ENCODE data around the gene C4orf46. TPM values are rescaled to one million over a fixed set of nuclear protein-coding genes. Genes with fewer than 3 reads are reported as not detected.
"Not testable (repeated sequence)": the region's sequence is repeated elsewhere in the genome, so short reads cannot be mapped to it uniquely, and the experiment has no call there.

Gene C4orf46
- total RNA-seq (2014; rRNA removed; shearing (Covaris generic)): 14.7 and 15.1 TPM in 2 replicates

DNA sequence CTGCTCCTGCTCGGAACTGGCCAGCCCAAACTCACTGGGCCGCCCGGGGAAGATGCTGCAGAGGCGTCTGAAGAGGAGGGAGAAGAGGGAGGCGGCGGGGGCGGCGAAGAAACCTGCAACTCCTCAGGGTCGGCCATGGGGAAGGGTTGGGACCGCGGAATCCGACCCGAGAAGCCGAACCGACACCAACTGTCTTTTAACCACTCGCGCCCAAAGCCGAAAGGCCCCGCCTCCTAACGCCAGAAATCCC lies at the start of gene C4orf46:
Gene C4orf46, minus strand, starts transcription at position 223 of the 250 bp plus-strand sequence. Its CDS starts 86 bp downstream, at position 137.
- no peak for DNase-seq (ENCODE audit: low spot score)
- in situ Hi-C loops (cut with HindIII; ENCODE audit: low sequenced_read_pairs): no loop called here

DNA sequence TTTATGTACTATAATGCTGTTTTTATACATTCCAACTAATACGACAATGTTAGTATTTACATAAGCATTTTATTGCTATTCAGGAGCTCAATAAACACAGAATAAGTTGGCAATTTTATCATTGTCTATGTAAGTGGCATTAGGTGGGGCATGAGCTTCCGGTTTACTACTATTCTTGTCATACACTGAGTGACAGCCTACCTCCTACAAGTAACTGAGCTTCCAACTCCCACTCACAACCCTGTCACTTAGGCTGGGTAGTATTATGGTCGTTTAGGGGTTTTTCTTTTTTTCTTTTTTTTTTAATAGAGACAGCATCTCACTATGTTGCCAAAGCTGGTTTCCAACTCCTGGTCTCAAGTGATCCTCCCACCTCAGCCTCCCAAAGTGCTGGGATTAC lies 44.1 kb upstream of the C4orf46 start:
- no peak for DNase-seq (ENCODE audit: low spot score)
- in situ Hi-C loops (cut with HindIII; ENCODE audit: low sequenced_read_pairs): no loop called here

DNA sequence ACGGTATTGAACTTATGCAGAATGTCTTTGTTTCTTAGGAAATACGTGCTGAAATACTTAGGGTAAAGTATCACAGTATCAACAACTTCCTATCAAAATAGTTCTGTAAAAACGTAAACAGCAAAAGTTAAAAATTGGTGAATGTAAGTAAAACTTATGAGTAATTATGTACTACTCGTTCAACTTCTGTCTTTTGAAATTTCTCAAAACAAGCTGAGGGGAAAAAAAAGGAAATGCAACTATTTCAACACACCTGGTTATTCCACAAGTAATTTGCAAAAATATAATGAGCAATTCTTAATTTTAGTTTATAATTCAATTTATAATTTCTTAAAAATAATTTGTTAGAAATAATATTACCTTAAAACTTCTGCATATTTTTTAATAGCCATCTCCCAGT lies 43.2 kb upstream of the C4orf46 start:
- in situ Hi-C loops (cut with HindIII; ENCODE audit: low sequenced_read_pairs): no loop called here
- no peak for DNase-seq (ENCODE audit: low spot score)

DNA sequence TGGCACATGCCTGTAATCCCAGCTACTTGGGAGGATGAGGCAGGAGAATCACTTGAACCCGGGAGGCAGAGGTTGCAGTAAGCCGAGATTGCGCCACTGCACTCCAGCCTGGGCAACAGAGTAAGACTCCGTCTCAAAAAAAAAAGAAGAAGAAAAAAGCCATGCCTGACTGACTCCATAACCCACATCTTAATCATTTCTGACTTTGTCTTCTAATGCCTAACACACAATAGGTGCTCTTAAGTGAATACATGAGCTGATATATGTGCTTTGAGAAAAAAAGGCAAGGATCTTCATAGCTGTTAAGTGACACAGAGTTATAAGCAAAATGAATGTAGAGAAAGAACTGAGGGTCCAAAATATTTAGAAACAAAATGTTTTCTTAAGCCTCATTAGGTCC lies 40.9 kb upstream of the C4orf46 start:
- DNase-seq (ENCODE audit: low spot score); in situ Hi-C loops (cut with HindIII; ENCODE audit: low sequenced_read_pairs): not testable (repeated sequence)

DNA sequence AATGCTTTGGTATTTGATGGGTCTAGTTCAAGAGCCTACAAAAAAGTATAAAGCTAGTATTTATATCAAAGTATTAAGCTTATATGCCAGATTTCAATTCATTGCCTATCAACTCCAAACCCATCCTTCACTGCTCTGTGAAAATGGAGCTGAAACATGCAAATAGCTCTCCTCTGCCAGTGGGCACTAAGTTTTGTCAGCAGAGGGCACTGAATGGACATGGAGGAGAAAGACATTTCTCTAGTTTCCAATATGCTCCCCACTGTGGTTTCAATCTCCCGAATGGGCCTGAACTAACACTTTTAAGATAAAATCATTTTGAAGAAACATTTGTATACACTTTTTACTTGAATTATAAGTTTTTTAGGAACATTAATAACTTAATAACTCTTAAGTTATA lies 39.1 kb upstream of the C4orf46 start:
- in situ Hi-C loops (cut with HindIII; ENCODE audit: low sequenced_read_pairs): no loop called here
- peak; percentile 31 for DNase-seq (ENCODE audit: low spot score)

DNA sequence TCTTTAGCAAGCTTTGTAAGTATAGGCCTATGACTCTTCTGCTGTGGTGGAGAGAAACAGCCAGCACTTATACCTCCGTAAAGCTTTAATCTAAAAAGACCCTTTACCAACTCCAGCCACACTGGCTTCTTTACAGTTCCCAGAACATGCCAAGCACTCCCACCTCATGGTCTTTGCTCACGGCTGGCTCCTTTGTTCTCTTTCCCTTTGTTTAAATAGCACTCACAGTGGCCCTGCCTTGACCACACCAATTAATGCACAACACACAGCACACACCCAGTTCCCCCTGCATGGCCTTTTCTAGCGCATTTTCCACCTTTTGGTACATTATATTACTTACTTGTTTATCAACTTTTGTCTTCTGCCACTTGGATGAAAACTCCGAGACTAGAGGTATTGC lies 32.6 kb upstream of the C4orf46 start:
- no peak for DNase-seq (ENCODE audit: low spot score)
- in situ Hi-C loops (cut with HindIII; ENCODE audit: low sequenced_read_pairs): no loop called here

DNA sequence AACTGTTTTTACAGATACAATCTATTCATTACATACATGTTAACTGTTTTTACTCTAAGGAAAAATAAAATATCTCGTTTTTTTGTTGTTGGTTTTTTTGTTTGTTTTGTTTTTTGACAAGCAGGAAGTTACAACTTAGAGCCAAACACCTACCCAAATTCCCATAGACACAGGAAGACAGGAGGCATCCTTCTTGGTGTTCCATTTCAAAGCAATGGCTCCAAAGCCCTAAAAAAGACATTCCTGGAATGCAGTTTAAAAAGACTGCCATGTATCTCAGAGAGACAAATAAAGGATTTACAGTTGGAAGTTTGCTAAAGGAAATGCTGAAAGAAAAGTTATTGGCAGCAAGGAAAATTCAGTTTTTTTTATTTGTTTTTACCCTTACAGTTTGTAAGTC lies 17.1 kb upstream of the C4orf46 start:
- in situ Hi-C loops (cut with HindIII; ENCODE audit: low sequenced_read_pairs): no loop called here
- DNase-seq (ENCODE audit: low spot score): no peak

DNA sequence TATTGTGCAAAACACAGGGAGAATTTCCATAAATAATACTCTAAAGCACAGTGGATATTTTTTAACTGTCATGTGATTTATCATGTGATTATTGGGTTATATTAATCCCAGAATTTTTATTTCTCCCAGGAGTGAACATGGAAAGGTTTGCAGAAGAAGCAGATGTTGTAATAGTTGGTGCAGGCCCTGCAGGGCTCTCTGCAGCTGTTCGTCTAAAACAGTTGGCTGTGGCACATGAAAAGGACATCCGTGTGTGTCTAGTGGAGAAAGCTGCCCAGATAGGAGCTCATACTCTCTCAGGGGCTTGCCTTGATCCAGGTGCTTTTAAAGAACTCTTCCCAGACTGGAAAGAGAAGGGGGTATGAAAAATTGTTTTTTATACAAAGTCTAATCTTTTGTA lies 10.4 kb upstream of the C4orf46 start:
- no peak for DNase-seq (ENCODE audit: low spot score)
- in situ Hi-C loops (cut with HindIII; ENCODE audit: low sequenced_read_pairs): no loop called here

DNA sequence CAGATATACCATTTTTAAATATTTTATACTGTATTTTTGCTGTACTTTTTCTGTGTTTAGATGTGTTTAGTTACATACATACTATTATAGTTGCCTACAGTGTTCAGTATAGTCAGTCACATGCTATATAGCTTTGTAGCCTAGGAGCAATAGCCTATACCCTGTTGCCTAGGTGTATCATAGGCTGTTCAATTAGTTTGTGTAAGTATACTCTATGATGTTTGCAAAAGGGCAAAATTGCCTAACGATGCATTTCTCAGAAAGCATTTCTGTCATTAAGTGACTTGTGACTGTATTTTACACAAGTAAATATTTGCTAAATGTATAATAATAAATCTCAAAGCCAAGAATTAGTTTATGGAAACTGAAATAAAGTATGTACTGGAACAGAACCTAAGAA lies 9.9 kb upstream of the C4orf46 start:
- in situ Hi-C loops (cut with HindIII; ENCODE audit: low sequenced_read_pairs): no loop called here
- DNase-seq (ENCODE audit: low spot score): no peak

DNA sequence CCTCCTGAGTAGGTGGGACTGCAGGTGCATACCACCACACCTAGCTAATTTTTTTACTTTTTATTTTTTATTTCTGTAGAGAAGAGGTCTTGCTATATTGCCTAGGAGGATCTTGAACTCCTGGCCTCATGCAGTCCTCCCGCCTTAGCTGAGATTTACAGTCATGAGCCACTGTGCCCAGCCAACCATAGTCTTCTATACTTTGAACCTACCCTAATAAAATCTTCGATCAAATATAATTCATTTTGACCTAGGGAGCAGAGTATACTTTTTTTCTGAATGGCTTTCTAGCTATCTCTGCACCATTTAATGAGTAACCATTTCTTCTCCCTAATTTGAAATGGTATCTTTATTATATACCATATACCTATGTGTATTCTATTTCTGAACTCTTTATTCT lies 7.1 kb upstream of the C4orf46 start:
- in situ Hi-C loops (cut with HindIII; ENCODE audit: low sequenced_read_pairs): no loop called here

DNA sequence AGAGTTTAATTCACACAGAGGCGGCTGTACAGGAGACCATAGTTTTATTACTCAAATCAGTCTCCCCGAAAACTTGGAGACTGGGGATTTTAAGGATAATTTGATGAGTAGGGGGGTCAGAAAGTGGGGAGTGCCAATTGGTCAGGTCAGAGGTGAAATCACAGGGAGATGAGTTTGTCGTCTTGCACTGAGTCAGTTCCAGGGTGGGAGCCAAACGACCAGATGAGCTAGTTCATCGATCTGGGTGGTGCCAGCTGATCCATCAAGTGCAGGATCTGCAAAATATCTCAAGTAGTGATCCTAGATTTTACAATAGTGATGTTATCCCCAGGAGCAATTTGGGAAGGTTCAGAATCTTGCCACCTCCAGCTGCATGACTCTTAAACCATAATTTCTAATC lies 4.4 kb upstream of the C4orf46 start:
- DNase-seq (ENCODE audit: low spot score): no peak
- in situ Hi-C loops (cut with HindIII; ENCODE audit: low sequenced_read_pairs): no loop called here

More for the DNA sequence above, 7.1 kb upstream of the C4orf46 start:
- no peak for DNase-seq (ENCODE audit: low spot score)

DNA sequence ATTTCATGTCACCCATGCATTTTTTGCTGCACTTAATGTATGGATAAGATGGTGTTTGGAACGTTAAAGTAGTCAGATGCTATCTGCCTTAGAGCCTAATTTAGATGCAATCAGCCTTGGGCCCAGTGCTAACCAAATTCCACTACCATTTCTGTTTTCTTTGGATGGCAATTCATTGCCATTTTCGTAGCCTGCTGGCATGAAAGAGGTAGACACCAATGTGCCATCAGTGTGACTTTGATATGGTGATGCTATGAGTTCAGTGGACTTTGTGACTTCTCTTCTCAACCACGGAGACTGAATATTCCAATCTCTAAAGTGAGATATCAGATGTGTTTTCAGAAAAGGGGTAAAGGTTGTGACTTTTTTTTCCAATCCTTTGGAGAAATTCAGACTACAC lies 1.9 kb upstream of the C4orf46 start:
- in situ Hi-C loops (cut with HindIII; ENCODE audit: low sequenced_read_pairs): no loop called here
- no peak for DNase-seq (ENCODE audit: low spot score)

DNA sequence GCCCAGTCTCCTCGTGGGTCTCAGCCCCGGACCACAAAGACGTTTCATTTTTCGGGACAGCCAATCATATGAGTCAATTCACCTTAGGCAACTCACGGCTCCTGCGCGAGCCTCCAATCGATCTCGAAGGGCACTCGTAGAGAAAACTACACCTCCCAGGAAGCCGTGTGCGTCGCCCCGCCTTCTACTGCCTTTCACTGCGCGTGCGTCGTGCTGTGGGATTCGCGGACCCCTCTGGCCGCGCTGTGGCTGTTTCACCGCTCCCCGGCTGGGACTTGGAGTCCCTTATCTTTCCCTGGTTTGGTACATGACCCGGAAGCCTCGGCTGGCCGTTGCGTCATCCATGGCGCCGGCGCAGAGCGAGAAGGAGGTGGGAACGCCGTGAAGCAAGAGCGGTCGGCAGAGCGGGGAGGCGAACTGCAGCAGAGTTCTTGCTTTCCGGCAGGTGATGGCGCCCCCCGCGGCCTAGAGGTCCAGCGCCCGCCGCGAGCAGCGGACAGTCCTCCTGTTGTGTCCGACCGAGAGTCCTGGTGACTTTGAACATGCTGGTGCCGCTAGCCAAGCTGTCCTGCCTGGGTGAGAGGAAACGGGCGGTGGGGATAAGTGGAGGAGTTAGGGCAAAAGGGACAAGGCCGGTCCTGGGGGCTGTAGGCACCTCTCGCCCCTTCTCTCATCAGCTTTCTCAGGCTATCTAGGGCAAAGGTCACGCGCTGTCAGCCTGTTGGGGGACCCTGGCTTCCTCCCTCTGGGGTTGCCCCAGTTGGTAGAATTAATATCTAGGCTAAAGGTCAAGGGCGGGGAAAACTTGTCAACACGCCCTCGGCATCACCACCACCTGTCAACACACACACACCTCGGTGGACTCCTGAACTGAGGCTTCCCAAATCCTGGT lies 474 bp upstream of the C4orf46 start, which contains the start of gene ETFDH:
Gene ETFDH, plus strand, starts transcription at position 382 of the 892 bp plus-strand sequence. Its CDS starts 161 bp downstream, at position 543.
- in situ Hi-C loops (cut with HindIII; ENCODE audit: low sequenced_read_pairs): no loop called here
- DNase-seq (ENCODE audit: low spot score): peak; percentile 100

DNA sequence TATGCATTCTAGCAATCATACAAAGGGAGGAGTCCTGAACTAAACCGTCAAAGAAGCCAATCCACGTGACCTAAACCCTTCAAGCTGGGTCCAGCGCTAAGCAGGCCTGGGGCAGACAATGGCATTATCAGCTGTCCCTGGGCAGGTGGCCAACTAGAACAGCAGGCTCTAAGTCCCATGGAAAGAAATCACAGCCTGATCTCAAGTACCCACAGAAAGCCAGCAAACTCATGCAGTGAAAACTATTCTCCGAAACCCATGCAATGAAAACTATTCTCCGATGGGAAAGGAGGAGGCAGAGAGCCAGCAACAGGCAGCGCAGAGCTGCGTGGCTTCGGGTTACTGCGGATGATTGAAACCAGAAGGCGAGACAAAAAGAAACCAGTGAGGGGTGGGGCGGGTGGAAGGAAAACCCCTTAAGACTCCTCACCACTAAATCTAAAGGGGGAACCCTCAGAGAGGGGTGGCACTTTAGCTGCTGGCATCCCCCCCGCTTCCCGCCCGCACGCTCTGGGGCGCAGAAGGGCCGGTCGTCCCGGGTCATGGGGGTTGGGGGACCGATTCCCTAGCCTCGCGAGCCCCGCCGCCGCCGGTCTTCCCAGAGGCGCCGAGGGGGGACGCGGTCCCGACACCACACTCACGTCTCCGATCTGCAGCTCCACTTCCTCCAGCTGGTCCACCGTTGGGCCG lies 567 bp downstream of the C4orf46 start:
- peak; percentile 56 for DNase-seq (ENCODE audit: low spot score)
- in situ Hi-C loops (cut with HindIII; ENCODE audit: low sequenced_read_pairs): no loop called here

DNA sequence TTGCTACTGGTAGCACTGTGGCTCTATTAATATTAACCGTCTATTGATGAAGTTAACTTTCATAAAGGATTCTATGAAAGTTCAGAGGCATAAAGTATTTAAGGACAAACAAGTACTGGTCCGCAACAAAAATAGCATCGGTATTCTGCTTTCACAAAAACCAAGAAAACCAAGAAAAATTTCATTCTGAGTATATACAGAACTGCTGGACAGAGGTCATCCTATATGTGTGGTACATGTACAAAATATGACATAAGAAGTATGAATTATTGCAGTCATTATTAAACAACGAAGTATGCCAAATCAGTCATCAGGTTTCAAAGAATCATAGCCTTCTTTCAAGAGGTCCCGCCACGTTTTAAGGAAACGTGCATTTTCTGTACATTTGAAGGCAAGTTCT lies 2.4 kb downstream of the C4orf46 start:
- no peak for DNase-seq (ENCODE audit: low spot score)

DNA sequence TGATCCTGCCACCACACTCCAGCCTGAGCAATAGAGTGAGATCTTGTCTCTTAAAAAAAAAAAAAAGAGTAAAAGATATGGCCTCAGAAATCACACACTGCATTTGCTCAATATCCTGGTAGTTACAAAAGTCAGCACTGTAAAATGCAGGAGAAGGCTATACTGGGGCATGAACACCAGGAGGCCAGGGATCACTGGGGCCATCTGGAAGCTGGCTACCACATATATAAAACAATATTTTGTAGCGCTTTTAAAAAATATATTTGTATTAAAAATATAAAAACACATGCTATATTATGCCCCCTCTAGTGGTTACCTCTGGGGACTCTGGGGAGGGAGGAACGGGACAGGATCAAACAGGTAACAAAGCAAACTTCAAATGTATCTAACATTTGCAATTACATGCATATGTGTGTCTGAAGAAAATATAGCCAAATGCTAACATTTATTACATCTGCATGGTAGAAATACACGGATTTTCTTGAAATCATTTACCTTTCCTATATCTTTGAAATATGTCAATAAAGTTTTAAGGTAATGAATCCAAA lies 4.0 kb downstream of the C4orf46 start:
- DNase-seq (ENCODE audit: low spot score): no peak
- in situ Hi-C loops (cut with HindIII; ENCODE audit: low sequenced_read_pairs): no loop called here

More for the DNA sequence above, 2.4 kb downstream of the C4orf46 start:
- in situ Hi-C loops (cut with HindIII; ENCODE audit: low sequenced_read_pairs): no loop called here

DNA sequence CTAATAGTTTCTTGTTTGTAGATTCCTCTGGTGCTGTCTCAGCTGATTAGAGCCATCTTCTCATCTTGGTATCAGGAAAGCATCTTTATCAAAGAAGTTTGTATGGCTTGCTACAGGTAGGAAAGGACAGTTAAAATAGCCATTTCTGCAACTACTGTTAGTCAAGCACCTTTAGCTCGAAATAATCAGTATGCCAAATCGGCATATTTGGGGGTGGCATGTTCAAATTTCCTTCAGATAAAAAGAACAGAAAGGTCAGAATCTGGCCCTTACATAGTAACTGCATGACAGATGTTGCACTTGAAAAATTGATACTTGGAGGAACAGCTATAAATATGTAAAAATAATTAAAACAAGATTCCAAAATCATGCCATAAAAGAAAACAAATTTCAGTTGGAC lies 4.8 kb downstream of the C4orf46 start:
- DNase-seq (ENCODE audit: low spot score): no peak
- in situ Hi-C loops (cut with HindIII; ENCODE audit: low sequenced_read_pairs): no loop called here

DNA sequence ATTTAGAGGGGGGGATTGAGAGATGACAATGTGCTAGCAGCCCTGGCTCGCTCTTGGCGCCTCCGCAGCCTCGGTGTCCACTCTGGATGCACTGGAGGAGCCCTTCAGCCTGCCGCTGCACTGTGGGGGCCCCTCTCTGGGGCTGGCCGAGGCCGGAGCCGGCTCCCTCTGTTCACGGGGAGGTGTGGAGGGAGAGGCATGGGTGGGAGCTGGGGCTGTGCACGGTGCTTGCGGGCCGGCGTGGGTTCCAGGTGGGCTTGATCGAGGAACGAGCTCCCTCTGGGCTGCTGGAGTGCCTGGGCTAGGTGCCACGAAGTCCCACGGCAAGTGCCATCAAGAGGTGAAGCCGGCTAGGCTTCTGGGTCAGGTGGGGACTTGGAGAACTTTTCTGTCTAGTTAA lies 6.9 kb downstream of the C4orf46 start:
- in situ Hi-C loops (cut with HindIII; ENCODE audit: low sequenced_read_pairs): no loop called here
- no peak for DNase-seq (ENCODE audit: low spot score)

DNA sequence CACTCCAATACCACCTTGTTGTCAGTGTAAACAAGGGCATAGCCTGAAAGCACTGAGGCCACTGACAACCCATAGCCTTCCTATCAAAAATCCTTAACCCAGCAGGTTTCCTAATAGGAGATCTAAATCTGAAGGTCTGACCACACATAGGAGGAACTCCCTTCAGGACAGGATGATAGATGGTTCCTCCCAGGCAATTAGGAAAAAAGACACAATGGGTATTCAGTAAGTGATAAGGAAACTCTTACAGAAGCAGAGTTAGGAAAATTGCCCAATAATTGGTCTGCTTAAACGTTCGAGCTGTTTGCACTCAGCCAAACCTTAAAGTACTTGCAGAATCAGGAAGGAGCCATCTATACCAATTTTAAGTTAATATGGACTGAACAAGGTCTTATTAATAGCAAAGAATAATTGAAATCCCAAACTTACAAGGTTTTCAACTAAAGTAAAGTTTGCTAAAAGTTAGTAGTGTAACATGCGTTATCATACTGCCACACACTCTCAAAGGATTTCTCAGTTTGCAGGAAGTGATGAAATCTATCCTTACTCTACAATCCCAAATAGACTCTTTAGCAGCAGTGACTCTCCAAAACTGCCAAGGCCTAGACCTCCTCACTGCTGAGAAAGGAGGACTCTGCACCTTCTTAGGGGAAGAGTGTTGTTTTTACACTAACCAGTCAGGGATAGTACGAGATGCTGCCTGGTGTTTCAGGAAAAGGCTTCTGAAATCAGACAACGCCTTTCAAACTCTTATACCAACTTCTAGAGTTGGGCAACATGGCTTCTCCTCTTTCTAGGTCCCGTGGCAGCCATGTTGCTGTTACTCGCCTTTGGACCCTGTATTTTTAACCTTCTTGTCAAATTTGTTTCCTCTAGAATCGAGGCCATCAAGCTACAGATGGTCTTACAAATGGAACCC lies 7.7 kb downstream of the C4orf46 start:
- not testable (repeated sequence) for DNase-seq (ENCODE audit: low spot score)

More for the DNA sequence above, 7.7 kb downstream of the C4orf46 start:
- in situ Hi-C loops (cut with HindIII; ENCODE audit: low sequenced_read_pairs): not testable (repeated sequence)
